ENCODE results near the gene SH3GLB1. TPM values are rescaled to one million over a fixed set of nuclear protein-coding genes. Genes with fewer than 3 reads are reported as not detected.
A peak's percentile ranks its signal among the peaks of the same experiment; 100 is the strongest.

Gene SH3GLB1
- total and polyA plus RNA-seq, 9 of the 15 experiments (the other 6 are each of a cell fraction or from before 2014, with no cell fraction given): 8.6 to 34.2 (median 24.2) TPM

DNA sequence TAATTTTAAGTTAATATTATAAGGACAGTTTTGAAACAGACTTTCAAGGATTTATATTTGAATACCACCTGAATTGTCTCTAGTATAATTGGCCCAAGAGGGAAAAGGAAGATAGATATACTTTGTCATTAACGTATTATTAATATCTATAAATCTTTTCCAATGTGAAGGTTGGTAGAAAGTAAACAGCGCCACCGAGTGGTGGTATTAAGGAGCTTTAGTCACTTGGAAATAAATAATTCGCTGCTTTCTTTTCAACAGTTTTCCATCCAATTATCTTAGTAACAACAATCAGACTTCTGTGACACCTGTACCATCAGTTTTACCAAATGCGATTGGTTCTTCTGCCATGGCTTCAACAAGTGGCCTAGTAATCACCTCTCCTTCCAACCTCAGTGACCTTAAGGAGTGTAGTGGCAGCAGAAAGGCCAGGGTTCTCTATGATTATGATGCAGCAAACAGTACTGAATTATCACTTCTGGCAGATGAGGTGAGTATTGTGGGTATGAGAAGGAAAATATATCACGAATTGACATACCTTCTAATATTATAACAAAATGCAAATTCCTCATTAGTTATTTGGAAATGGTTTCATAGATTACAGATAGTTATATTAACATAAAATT, 37.7 kb downstream of the SH3GLB1 start (continued):
- no peak for TF ChIP-seq MYNN (IDR thresholded peaks at IDR 0.05)
- no peak for TF ChIP-seq MYNN (CRISPR knock-in tag; IDR thresholded peaks at IDR 0.05)
- TF ChIP-seq FOXP1 (CRISPR knock-in tag; IDR thresholded peaks at IDR 0.05): no peak
- TF ChIP-seq ZNF133 (CRISPR knock-in tag; IDR thresholded peaks at IDR 0.05): no peak
- no peak for TF ChIP-seq FOXM1 (IDR thresholded peaks at IDR 0.05; ENCODE audit: low read depth)
- TF ChIP-seq FOXM1 (CRISPR knock-in tag; IDR thresholded peaks at IDR 0.05; ENCODE audit: low read depth): no peak
- TF ChIP-seq BHLHE40 (IDR thresholded peaks at IDR 0.05; ENCODE audit: low read length): no peak
- no peak for TF ChIP-seq YBX1 (IDR thresholded peaks at IDR 0.05)
- TF ChIP-seq, protein P1, sequence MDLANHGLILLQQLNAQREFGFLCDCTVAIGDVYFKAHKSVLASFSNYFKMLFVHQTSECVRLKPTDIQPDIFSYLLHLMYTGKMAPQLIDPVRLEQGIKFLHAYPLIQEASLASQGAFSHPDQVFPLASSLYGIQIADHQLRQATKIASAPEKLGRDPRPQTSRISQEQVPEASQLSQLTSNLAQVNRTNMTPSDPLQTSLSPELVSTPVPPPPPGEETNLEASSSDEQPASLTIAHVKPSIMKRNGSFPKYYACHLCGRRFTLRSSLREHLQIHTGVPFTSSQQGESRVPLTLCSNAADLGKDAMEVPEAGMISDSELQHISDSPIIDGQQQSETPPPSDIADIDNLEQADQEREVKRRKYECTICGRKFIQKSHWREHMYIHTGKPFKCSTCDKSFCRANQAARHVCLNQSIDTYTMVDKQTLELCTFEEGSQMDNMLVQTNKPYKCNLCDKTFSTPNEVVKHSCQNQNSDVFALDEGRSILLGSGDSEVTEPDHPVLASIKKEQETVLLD (IDR thresholded peaks at IDR 0.05): no peak
- TF ChIP-seq PML (IDR thresholded peaks at IDR 0.05; ENCODE audit: low read length): no peak
- TF ChIP-seq BRD4 (IDR thresholded peaks at IDR 0.05): no peak
- no peak for TF ChIP-seq CBFA2T2 (conservative IDR thresholded peaks at IDR 0.05)
- no peak for TF ChIP-seq CHD1 (IDR thresholded peaks at IDR 0.05; ENCODE audit: low read length)
- TF ChIP-seq, protein P2, sequence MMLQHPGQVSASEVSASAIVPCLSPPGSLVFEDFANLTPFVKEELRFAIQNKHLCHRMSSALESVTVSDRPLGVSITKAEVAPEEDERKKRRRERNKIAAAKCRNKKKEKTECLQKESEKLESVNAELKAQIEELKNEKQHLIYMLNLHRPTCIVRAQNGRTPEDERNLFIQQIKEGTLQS (IDR thresholded peaks at IDR 0.05): no peak
- TF ChIP-seq, protein P2 (CRISPR knock-in tag; conservative IDR thresholded peaks at IDR 0.05): no peak
- TF ChIP-seq CXXC5 (CRISPR knock-in tag; IDR thresholded peaks at IDR 0.05): peak; percentile 41; the same call in 1 of the 2 replicates
- TF ChIP-seq, protein P3, sequence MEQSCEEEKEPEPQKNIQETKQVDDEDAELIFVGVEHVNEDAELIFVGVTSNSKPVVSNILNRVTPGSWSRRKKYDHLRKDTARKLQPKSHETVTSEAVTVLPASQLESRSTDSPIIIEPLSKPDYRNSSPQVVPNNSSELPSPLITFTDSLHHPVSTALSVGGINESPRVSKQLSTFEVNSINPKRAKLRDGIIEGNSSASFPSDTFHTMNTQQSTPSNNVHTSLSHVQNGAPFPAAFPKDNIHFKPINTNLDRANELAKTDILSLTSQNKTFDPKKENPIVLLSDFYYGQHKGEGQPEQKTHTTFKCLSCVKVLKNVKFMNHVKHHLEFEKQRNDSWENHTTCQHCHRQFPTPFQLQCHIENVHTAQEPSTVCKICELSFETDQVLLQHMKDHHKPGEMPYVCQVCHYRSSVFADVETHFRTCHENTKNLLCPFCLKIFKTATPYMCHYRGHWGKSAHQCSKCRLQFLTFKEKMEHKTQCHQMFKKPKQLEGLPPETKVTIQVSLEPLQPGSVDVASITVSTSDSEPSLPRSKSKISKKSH (CRISPR knock-in tag; IDR thresholded peaks at IDR 0.05): no peak
- TF ChIP-seq, protein P4, sequence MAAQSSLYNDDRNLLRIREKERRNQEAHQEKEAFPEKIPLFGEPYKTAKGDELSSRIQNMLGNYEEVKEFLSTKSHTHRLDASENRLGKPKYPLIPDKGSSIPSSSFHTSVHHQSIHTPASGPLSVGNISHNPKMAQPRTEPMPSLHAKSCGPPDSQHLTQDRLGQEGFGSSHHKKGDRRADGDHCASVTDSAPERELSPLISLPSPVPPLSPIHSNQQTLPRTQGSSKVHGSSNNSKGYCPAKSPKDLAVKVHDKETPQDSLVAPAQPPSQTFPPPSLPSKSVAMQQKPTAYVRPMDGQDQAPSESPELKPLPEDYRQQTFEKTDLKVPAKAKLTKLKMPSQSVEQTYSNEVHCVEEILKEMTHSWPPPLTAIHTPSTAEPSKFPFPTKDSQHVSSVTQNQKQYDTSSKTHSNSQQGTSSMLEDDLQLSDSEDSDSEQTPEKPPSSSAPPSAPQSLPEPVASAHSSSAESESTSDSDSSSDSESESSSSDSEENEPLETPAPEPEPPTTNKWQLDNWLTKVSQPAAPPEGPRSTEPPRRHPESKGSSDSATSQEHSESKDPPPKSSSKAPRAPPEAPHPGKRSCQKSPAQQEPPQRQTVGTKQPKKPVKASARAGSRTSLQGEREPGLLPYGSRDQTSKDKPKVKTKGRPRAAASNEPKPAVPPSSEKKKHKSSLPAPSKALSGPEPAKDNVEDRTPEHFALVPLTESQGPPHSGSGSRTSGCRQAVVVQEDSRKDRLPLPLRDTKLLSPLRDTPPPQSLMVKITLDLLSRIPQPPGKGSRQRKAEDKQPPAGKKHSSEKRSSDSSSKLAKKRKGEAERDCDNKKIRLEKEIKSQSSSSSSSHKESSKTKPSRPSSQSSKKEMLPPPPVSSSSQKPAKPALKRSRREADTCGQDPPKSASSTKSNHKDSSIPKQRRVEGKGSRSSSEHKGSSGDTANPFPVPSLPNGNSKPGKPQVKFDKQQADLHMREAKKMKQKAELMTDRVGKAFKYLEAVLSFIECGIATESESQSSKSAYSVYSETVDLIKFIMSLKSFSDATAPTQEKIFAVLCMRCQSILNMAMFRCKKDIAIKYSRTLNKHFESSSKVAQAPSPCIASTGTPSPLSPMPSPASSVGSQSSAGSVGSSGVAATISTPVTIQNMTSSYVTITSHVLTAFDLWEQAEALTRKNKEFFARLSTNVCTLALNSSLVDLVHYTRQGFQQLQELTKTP (IDR thresholded peaks at IDR 0.05; ENCODE audit: low read depth in 1 of 2, partially characterized antibody in 2 of 2): no peak
- no peak for TF ChIP-seq RBM25 (IDR thresholded peaks at IDR 0.05; ENCODE audit: low read depth, low read length, severe bottlenecking)
- TF ChIP-seq RBM39 (optimal IDR thresholded peaks at IDR 0.05; ENCODE audit: low read depth, low read length): no peak
- TF ChIP-seq, protein P5, sequence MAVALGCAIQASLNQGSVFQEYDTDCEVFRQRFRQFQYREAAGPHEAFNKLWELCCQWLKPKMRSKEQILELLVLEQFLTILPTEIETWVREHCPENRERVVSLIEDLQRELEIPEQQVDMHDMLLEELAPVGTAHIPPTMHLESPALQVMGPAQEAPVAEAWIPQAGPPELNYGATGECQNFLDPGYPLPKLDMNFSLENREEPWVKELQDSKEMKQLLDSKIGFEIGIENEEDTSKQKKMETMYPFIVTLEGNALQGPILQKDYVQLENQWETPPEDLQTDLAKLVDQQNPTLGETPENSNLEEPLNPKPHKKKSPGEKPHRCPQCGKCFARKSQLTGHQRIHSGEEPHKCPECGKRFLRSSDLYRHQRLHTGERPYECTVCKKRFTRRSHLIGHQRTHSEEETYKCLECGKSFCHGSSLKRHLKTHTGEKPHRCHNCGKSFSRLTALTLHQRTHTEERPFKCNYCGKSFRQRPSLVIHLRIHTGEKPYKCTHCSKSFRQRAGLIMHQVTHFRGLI (CRISPR knock-in tag; IDR thresholded peaks at IDR 0.05): no peak

Data from K562 (cell line).